Hepatocyte (in vitro differentiated cells): ENCODE results near the gene PRKAG2.

Source experiments
- EZH2 ChIP-seq: fragments of 200-600 bp; sonication (generic); IDR thresholded peaks from 2 replicates; pipeline ENCODE4 v1.6.1; 2016; ENCODE audit warnings: antibody characterized with exemption, mild to moderate bottlenecking, borderline replicate concordance
- EZH2phosphoT487 ChIP-seq: fragments of 200-600 bp; sonication (generic); IDR thresholded peaks from one replicate; pipeline ENCODE4 v1.6.1; 2018; ENCODE audit warnings: antibody characterized with exemption, mild to moderate bottlenecking, low read depth, moderate library complexity; ENCODE audit not compliant: unreplicated experiment, severe bottlenecking
- TF ChIP-seq, protein P1 (sequence below): fragments of 200-600 bp; sonication (generic); IDR thresholded peaks from 2 replicates; pipeline ENCODE4 v1.5.1; 2016; ENCODE audit warnings: antibody characterized with exemption, mild to moderate bottlenecking; ENCODE audit not compliant: poor library complexity

DNA sequence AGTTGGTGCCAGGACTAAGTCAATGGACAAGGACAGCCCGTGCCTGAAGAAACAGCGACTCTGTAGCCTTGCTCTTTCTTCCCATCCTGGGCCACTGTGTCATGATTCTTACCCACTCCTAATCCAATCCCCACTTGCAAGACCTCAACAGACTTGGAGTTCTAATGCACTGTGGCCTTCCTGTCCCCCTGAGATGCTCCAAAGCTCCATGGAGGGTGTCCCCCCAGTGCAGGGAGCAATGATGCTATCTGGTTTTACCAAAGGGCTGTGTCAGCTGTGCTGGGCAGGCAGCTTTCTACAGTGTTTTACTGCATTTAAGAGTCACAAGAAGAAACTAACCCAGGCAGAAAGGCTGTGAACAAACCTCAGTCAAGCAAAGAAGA is 108.1 kb downstream of the PRKAG2 start:
- TF ChIP-seq, protein P1, sequence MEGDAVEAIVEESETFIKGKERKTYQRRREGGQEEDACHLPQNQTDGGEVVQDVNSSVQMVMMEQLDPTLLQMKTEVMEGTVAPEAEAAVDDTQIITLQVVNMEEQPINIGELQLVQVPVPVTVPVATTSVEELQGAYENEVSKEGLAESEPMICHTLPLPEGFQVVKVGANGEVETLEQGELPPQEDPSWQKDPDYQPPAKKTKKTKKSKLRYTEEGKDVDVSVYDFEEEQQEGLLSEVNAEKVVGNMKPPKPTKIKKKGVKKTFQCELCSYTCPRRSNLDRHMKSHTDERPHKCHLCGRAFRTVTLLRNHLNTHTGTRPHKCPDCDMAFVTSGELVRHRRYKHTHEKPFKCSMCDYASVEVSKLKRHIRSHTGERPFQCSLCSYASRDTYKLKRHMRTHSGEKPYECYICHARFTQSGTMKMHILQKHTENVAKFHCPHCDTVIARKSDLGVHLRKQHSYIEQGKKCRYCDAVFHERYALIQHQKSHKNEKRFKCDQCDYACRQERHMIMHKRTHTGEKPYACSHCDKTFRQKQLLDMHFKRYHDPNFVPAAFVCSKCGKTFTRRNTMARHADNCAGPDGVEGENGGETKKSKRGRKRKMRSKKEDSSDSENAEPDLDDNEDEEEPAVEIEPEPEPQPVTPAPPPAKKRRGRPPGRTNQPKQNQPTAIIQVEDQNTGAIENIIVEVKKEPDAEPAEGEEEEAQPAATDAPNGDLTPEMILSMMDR: no peak
- TF ChIP-seq EZH2phosphoT487 (no peak), EZH2 (no peak)
